Activated CD4-positive, alpha-beta T cell treated with anti-CD3 and anti-CD28 coated beads for 4 hours (primary cell): ENCODE measurements around the gene MAST4.

ENCODE experiments used
- DNase-seq, 2 donors: peaks; one replicate each; pipeline ENCODE4 v3.0.0-alpha.2; 2020

The MAST4 gene

GRCh38 chr5:67178085-67178484 lies 581.9 kb downstream of the MAST4 start:
- DNase-seq, result no peak

DNA sequence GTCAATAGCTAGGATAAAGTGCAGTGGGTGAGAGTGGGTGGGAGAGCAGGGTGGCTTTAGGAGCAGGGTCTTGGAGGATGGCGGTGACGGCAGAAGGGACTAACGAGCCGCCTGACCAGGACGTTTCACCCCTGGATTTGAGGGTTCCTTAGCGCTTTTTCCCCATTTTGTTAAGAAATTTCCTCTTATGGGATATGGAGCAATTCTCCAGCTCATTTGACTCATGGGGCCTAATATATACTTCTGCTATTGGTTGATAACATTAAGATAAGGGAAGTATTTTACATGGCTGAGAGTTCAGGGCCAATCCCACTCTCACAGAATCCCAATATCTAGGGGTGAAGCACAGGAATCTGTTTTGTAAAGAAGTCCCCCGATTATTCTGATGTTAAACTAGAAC lies 582.8 kb downstream of the MAST4 start:
- DNase-seq, result no peak

GRCh38 chr5:67179697-67180361 lies 583.6 kb downstream of the MAST4 start:
- DNase-seq, result no peak

DNA sequence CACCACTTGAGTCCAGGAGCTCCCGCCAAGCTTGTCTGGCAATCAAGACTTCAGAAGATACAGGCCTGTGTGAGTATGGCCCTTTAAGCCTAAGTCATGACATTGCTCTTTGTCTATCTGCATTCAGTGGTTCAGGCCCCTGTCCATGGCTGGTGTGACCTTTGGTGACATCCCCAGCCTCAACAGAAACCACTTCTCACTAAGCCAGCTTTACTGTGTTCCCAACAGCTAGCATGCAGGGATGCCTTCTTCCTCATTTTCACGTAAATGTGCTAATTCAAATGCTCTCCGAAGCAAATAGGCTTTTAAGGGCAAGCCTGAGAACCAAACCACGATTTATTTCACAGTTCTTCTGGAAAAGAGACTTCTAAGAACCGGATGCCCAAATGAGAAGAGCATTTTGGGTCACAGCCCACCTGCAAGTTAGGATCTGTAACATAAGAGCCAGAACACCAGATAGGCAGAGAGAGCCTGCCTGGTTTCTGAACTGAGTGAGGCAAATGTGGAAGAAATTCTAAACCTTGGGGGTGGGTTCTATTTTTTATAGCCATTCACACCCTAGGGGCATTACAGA lies 585.5 kb downstream of the MAST4 start:
- DNase-seq, result no peak

GRCh38 chr5:67182301-67182790 lies 586.2 kb downstream of the MAST4 start:
- no peak for DNase-seq

GRCh38 chr5:67183859-67184258 lies 587.7 kb downstream of the MAST4 start:
- no peak for DNase-seq

DNA sequence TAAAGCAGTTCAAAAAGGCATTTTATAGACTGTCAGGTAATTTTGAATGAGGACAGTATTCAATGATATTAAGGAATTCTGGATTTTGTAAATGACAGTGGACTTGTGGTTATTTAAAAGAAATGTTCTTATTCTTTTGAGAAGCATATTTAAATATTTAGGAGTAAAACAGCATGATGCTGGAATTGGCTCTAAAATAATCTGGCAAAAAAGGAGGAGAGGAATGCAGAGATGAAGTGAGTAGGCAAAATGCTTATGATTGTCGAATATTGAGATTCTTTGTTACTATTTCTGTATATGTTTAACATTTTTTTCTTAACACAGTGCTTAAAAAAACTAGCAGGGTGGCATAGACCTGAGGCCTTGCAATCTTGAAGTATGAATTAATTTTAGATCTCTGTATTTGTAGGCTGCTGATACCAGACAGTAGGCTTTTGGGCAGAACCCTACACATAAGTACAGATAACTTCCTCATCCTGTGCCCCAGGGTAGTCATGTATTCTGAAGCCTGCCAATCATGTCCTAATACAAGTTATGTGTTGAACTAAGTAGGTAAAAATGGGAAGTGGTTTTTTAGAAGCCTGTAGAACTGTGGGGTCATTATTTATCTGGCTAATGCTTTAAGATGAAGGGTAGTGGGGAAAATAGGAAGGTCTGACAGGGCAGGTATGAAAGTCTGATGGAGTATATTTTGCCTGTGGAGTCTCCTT lies 591.0 kb downstream of the MAST4 start:
- no peak for DNase-seq

DNA sequence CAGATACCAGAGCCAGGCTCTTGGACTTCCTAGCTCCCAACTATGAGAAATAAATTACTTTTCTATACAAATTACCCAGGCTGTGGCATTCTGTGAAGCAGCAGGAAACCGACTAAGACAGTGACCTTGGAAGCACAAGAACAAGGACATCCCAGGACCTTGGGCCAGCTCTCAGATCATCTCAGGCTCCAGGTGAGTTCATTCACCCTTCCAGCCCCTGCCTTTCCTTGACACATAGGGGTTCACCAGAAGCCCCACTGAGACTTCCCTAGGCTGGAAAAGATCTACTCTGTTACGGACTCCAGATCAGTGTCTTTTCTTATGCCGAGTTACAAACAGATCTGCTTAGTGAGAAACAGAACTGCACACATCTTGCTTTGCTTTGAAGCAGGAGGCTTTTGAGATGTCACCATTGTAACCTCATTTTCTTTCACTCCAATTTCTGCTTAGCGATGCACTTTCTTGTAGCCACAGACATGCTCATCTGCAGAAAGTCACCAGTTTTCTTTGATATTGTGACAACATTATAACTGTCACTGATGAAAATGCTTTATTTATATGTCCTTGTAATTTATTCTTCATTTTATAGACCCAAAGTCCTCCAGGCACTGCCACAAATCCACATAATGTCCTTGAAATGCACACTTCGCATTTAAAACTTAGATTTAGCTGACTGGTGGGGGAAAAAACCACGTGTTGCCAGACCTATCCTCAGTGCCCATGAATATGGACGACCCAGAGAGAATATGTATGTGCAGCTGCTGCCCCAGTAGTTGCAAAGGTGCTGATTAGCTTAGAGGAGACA lies 592.3 kb downstream of the MAST4 start:
- no peak for DNase-seq

DNA sequence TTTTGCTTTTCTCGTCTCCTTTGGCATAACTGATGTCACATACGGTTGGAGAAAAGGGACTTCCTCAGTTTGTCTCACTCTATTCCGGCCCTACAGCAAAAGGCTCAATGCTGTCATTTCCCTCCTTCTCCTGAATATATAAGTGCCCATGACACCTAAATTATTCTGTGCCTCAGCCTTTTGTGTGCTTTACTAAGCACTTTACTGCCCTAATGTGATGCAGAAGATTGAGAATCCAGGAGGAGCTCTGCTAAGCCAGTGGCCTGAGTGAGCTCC lies 592.8 kb downstream of the MAST4 start:
- DNase-seq, result no peak

- no peak for DNase-seq
These were observed 593.7 kb downstream of the MAST4 start for GRCh38 chr5:67189931-67190330.

DNA sequence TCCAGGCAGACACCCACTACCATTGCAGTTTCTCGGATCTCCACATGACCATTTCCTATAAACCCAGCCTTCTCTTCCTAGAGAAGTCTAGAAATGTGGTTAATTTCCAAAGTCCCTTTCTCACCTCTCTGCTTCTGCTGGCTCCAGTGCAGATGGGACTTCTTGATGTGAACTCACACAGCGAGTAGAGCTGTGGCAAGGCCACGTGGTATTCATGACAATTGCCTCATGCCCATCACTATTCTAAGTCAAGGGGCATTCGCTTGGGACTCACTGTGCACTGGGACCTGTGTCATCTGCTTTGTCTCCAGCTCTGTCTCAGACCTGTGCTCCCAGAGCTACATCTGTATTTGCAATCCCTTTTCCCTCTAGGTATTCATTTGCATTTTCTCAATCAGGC lies 594.2 kb downstream of the MAST4 start:
- DNase-seq, result no peak

DNA sequence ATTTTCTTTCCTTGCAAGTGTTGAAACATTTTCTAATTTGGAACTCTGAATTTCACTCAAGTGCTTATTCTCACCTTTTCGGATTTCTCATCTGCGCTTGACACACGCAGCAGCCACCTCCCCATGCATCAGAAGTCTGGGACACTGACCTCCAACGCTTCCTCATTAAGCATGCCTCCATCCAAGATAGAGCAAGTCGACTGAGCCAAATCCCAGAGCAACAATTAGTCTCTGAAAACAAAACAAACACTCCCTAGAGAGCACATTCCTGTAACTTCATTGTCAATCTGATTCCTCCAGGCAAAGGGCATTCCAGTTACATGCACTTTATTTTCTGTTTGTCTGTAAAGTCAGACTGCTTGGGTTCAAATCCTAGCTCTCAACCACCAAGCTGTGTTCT lies 594.7 kb downstream of the MAST4 start:
- DNase-seq, result no peak

DNA sequence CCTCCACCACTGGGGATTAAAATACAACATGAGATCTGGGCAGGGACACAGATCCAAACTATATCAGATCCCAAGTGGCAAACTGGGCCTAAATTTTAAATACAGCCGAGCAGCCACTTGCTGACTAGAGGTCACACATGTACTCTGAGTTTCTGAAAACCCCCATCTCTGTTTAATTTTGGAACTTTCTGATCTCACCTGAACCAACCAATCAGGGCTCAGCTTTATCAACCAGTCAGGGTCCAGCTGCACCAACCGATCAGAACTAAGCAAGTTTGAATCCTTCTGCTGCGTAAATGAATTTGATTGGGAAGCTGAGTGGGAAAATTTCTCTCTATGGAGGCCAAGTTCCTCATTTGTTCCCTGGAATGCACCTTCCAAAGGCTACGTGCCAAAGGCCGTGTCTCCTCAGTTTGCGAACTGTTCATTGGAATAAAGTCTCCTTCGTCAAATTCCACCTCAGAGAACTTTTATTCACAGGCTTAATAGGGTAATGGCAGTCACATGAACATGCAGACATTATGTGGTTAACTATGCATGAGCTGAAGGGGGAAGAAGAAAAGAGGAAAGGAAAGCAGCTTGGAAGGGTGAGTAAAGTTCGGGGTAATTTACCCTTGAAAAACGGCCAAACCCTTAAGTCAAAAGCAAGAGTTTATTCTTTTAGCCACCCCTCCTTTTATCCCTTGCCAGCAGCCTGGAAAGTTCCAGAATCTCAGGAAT lies 596.7 kb downstream of the MAST4 start:
- no peak for DNase-seq

DNA sequence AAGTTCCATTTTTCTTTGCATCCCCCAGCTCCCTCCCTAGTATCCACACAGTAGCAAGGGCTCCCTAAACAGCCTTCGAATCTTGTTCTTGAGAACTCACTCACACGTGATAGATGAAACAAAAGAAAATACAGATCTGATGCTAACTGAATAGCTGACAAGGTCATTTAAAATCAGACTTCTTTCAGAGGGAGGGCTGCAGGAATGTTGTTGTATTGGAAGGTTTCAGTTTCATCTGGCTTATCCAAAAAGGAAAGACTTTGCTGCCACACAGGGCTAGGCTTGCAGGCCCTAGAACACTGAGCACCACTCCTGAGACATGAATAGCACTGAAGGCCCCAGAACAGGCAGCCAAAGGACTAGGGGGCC lies 597.2 kb downstream of the MAST4 start:
- no peak for DNase-seq

DNA sequence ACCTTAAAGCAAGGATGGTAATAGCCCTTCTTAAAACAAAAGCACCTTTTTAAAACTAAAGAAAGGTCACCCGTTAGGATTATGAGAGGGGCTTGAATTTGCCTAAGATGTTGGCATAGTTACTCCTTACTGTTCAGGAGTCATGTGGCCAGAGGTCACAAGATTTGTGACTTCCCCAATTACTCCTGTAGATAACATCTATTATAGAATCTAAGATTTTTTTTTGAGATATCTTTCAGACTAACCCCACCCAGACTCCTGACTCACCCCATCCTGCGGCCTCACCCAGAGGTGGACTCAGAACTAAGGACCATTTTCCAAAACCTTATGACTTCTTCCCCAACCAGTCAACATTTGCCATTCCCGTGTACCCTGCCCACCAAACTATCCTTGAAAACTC lies 598.0 kb downstream of the MAST4 start:
- no peak for DNase-seq

GRCh38 chr5:67195406-67196275 lies 599.4 kb downstream of the MAST4 start:
- no peak for DNase-seq

DNA sequence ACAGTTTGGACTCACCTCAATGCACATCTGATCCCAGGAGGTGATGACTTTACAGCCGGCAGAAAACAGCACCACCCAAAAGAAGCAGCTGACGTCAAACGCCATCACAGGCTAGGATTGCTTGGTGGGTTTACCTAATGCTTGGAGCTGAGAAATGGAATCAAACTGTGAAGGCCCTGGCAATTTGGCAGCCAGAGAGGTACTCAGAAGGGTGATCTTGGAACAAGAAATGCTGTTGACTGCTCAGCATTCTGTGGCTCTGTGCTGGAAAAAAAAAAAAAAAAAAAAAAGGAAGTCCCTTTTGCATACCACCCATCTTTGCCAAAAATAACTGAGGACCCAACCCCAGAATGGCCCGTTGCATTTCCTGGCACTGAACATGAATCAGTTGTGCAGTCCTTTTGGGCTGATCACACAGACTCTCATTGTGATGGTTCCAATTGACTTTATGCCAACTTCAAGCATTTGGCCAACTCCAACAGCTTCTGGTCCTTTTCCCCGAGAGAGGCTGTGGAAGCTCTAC lies 600.4 kb downstream of the MAST4 start, which contains the start of gene CD180:
Gene CD180, minus strand, starts transcription at position 263 of the 523 bp plus-strand sequence. Its CDS starts 158 bp downstream, at position 105.
- DNase-seq, result no peak

DNA sequence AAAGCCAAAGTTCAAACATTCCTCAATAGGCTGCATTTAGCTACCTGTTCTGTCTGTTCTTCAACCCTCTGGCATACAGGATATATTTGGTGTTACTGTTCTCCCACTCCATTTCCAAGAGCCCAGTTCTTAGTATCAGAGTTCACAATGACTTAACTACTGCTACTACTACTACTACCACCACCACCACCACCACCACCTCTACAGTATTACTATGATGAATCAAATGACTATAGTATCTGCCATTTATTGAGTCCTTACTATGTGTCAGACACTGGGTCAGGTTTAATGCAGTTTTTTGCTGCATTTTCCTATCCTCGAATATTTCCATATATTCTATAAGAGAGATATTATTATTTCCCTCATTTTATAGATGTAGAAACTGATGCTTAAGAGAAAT lies 601.3 kb downstream of the MAST4 start:
- no peak for DNase-seq

DNA sequence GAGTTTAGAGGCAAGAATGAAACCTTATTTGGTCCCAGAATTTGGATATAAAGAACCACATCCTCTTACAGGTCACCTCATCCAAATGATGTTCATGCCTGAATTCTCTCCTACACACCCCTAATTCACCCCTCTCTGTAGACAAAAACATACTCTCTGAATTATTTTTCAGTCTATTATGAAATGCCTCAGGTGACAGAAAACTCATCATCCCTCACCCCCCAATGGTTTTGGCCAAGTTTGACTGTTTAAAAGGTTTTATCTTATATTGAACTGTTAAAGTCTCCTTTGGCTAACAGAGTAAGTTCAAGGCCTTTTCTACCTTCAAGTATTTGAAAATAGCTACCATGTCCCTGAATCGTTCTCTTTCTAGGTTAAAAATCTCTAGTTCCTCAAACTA lies 602.7 kb downstream of the MAST4 start:
- no peak for DNase-seq

DNA sequence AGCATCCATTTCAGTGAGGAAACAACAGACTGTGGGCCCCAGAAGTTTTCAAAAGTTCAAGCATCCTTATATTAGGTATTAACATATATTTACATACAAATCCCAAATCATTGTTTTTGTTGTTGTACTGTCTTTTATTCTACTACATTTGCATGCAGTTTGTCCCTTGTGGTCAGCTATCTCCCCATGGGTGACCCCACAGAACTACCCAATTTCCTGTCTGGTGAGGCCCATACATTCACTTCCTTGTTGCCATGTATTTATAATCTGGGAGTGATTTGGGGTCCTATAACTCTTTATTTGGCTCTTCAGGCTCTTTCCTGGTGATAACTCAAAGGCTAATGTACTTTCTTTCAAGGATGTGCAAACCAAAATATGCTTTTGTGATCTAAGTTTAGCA lies 603.7 kb downstream of the MAST4 start:
- DNase-seq, result no peak

DNA sequence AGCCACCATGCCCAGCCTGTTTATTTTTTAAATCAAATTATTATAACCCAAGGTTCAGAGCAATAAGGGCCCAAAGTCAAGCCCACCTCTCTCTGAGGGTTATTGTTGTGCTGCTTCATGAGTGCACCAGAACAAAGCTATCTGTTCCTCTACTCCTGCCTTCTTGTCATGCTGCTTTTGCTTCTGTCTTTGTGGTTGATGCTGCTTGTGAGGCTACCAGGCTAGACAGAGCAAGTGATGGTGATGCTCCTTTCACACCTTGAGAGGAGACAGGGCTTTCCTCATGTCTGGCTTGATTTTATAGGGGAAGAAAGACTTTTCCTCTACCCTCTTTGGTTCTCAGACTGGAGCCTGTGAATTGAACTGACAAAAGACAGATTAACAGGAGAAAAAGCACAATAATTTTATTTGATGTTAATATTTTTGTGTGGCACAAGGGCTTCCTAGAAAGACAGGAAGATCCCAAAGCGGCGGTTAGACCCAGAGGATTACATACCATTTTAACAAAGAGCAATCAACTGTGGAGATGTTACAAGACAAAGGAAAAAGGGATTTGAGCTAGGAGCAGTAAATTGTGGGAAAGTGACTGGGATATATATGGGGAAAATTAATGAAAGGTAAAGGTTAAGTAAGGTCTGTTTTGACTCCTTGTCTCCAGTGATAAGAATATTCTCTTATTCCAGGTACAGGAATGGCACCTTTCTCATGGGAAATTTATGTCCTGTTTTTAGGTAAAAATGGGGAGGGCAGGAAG lies 604.8 kb downstream of the MAST4 start:
- DNase-seq, result no peak
